Smooth muscle cell of the brain vasculature (primary cell): ENCODE measurements around the gene ROBO1.
"Not testable (repeated sequence)": the region's sequence is repeated elsewhere in the genome, so short reads cannot be mapped to it uniquely, and the experiment has no call there.

ENCODE experiments used
- DNase-seq: peaks from one replicate; pipeline ENCODE4 v3.0.0-alpha.2; 2012; ENCODE audit warnings: low read depth, low spot score

The ROBO1 gene

DNA sequence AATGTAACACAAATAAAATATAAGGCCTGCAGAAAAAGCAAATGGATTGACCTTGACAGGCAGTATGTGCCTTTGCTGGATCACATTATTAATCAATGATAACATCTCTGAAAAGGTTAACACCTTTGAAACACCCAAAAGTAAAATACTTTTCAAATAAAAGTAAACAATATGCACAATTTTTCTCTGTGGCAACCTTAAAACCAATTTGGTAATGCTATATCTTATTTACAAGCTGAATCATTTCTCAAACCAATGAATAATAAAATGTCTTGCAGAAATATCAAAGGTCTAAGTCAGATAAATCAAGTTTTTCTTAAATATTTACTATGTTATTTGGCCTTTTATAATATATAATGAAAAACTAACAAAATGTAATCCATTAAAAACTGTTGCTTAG, 1018.7 kb downstream of the ROBO1 start:
- no peak for DNase-seq

DNA sequence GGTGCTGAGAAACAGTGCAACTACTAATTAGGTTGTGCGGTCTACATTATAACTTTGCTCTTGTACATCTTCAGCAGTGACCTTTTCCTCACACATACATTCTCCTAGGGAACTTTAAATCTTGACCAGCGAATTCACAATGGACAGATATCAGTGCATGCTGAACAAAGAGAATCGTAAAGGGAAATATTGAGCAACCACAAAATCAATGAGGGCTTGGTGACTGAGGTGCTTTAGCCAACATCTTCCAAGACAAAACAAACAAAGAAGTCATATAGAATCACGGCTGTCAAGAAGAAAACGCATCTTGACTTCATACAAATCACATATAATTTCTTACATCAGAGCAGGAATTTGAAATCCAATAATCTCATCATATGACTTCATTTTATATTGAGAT, 1022.0 kb downstream of the ROBO1 start:
- DNase-seq = no peak

DNA sequence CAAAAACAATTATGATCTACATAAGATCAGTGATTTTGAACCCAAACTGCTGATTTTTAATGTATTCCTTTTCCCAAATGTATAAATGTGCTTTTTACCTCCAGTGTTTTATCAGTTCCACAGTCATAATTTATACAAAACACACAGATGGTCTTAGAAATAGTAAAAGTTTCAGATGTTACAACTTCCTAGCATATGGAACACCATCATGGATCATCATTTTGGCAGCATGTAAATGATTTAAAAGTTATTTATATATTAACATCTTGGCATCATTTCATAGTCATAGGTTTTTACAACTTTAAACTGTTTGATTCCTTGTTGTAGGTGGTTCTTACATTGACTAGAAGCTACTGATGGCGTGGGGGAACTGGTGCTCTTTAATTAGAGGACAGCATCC, 1025.3 kb downstream of the ROBO1 start:
- no peak for DNase-seq

DNA sequence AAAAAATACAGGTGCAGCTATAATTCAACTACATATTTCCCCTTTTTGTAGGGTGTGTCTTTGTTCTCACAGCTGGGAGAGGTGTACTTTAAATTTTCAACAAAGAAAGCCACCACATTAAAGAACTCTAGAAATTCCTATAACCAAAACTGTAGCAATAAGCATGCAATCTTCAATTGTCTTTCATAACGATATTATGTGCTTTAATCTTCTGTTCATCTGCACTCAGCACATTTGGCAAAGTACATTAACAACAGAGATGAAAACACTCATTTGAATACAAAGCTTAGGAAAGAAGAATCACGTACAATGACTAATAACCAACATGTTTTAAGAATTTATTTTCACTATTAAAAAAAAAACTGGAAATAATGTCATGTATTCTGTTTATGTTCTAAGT, 1025.8 kb downstream of the ROBO1 start:
- no peak for DNase-seq

DNA sequence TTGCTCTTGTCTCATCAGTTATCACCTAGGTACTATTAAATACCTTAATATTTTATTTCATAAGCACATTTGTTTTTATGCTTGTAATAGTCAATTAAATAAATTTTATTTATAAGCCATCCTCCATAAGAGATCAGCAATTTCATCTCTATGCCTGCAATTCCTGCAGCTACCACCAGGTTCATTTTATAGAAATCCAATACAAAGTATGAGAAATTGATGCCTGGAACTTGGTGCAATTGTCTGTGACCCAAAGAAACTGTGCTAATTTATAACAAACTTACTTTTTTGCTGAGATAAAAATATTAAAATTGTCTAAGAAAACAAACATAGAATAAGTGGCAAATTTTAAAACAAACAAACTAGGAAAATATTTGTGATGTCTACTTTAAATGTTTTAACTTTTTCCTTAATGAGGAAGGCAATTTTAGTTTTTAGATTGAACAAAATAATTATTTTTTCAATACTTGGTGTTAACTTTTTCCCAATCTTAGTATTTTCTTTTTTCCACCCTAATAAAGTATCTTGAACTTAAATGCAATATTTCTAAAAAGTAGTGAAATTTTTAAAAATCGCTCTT, 1026.6 kb downstream of the ROBO1 start:
- DNase-seq = no peak

DNA sequence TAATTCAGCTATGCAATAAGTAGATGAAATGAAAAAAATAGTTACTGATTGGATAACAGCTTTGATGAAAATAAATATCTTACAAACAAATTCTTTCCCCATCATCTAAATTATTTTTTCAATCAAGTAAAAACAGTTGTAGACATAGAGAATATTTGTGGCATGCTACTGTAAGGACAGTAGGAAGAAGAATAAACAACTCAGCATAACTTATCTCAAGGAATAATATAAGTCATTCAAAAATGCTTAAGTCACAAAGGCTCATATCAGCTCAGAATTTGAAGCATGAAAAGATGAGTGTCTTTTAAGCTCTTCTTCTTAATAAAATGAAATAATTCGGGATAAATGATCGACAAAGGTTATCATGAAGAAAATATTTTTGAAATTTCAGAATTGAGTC, 1029.0 kb downstream of the ROBO1 start:
- DNase-seq = no peak

DNA sequence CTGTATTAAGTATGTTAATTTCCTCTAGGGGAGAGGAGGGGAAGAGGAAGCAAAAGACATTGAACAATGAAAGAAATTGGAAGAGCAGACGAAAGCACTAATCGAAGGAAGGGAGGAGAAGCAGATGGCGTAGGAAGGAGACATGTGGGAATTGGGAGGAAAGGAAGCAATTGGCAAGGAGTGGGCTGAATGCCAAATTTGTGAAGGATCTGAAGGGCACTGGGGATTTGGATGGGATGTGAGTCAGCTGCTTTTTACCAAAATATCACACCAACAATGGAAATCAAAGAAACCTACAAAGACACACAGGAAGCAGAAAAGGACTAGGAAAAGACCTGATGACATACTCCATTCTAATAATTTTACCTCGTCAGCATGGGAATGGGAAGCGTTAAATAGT, 1029.8 kb downstream of the ROBO1 start:
- peak; percentile 20 for DNase-seq

DNA sequence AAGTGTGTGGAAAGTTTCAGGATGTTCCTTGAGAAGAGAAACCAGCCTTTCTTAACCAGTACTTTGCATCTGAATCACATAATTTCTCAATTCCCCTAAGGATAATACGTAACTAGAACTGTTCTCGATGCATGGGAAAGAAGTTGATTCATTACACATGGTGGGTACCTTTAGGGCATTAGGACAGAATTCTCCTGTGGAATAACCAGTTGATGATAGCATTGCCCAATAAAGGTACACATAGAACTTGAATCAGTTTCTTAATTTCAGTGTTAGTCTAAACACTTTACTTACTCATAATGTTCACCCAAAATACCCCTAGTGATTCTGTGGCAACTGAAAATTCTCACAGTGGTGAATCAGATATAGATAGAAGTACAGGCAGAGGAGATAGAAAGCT, 1030.9 kb downstream of the ROBO1 start:
- DNase-seq = no peak

DNA sequence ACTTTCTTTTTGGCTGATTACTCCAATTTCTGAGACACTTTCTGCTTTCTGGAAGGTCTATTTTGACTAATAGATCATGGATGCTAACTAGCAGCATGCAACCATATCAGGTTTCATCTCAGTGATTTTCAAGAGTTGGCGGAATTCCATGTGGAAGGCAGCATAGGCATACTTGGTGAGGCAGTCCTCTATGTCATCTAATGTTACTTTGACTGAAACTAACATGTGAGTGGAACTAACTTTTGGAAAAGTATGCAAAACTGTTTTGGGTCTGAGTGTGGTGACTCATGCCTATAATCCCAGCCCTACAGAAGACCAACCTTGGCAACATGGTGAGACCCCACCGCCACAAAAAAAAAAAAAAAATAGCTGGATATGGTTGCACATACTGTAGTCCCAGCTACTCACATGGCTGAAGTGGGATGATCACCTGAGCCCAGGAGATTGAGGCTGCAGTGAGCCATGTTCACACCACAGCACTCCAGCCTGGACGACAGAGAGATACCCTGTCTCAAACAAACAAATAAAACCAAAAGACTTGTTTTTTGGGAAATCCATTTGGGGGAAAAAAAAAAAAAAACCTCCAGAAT, 1033.7 kb downstream of the ROBO1 start:
- peak; percentile 74 for DNase-seq

DNA sequence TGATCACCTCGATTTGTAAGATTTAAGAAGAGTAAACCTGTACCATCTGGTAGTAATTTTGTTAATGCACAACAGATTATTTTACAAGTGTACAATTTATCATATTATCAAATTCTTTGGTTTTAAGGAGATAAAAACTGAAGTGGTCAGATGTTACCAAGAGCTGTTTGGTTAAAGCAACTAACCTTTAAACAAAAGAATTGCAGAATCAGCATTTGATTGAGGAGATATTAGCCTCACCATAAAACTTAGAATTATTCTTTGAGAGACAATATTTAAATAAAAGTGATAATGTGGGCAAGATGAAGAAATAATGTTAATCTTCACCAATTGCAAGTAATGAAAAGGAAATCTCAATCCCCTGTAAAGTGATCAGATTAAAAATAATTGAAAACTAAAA, 1034.9 kb downstream of the ROBO1 start:
- DNase-seq = no peak

DNA sequence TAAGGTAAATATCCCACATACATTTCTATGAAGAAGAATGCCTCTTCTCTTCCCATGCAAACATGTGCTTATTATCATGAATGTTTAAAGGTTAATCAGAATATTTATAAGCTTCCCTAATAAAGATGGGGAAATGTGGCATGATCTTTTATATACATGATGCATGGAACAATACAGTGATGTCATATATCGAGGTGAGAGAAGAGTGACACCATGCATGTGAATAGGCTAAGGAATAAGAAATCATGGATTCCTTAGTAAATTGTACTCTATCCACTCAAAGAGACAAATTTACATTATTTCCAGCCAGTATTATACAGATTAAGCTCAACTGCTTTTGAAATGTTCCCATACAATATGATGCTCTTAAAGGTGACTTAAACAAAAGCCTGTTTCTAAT, 1035.3 kb downstream of the ROBO1 start:
- no peak for DNase-seq

DNA sequence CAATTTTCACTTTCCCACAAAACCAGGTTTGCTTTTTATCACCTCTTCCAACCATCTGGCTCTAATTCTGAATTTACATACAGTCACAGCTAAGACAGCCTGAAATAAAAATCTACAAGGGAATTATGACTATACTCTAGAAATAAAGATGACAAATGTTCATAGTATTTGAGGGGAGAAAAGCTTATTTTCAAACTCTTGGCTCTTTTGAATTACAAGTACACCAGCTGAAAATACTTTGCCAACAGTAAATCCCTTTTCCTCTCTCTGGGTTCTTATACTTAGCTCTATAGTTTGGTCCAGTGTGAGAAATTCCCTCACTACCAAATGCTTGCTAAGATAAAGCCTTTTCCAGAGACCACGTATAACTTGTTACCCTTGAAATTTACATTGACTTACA, 1037.9 kb downstream of the ROBO1 start:
- no peak for DNase-seq

DNA sequence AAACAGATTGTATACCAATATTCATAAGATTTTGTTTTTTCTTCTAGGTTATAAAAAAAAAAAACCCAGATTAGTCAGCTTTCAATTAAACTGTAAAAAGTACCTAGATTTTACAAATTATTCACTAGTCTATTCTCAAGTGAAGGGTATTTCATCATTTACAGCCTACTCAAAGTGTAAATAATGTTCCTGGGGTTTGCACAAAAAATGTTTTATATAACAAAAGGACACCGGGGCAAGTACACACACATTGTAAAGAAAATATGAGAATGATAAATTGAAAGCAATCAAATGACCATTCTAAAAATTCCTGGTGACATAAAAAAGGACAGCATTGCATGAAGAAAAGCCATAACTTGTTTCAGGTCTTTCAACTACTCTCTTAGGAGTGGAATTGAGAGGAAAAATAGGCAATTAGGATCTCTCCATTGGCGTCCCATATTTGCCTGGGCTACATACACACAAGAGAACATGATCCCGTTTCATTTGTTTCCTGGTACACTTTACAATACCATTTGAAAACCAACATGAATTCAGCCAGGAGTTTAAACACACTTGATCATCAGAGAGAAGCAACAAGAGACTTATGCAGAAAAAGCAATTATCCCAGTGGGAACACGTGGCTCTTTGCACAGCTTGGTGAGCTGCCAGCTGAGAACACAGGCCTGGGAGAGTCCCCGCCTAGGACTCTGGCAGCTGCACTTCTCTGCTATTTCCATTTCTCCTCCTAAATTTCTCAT, 1039.2 kb downstream of the ROBO1 start:
- DNase-seq = peak; percentile 62

DNA sequence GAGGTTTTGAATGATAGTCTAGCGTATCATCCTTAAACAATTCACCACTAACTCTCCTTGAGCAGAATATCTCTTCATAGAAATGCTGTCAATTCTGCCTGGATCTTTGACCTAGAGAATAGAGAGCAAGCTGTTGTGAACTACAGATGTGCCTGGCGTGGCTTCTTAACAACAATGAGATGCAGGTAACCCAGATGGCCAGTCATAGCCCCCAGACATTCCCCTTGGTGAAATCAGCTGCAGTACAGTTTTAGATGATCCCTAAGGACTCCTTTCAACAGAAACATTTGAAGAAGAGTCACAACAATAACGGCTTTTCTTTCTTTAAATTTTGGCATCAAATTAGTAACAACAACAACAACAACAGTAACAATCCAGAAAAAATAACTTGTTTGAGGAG, 1041.3 kb downstream of the ROBO1 start:
- no peak for DNase-seq

DNA sequence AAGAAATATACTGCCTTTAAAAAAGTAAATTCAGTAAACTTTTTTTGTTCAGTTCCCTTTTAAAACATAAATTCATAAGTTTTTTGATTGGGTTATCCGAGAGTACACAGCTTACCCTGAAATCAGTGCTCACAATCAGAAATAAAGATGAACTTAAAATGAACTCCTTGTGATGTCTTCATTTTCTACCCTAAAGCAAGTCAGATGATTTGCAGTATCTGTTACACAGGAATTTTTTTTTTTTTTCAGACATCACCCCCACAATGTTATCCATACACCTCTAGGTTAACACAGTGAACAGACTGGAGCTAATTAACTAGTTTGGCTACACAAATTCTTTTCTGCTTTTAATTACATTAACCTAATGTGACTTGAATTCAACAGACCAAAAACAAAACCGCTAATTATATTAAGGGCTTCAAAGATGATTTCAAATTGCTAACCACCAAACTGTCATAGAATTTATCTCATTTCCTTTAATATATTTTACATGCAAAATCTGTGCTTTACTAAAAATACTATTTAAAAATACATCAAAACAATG, 1042.0 kb downstream of the ROBO1 start:
- no peak for DNase-seq

DNA sequence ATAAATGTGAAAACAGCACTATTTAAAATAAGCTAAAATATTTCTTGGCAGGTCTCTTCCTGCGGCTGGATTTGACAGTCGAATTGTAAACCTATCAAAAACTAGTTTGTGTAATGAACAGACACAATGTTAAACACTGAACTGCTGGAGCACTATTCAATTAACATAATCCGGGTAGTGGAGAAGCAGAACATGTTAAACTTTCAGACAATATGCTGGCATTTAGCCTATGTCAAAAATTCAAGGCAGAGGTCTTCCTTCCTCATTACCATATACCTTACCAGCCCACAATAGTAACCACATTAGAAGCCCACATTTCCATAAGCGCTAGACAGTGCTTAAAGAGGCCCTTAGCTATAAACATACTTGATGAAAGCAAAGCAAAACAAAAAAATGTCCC, 1042.9 kb downstream of the ROBO1 start:
- no peak for DNase-seq

DNA sequence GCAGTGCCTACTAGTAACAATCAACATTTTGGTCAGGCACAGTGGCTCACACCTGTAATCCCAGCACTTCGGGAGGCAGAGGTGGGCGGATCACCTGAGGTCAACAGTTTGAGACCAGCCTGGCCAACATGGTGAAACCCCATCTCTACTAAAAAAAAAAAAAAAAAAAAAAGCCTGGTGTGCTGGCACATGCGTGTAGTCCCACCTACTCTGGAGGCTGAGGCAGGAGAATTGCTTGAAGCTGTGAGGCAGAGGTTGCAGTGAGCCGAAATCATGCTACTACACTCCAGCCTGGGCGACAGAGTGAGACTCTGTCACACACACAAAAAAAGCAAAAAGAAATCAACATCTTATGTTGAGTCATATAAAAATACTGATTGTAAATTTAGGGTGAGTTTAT, 1043.4 kb downstream of the ROBO1 start:
- DNase-seq = not testable (repeated sequence)

DNA sequence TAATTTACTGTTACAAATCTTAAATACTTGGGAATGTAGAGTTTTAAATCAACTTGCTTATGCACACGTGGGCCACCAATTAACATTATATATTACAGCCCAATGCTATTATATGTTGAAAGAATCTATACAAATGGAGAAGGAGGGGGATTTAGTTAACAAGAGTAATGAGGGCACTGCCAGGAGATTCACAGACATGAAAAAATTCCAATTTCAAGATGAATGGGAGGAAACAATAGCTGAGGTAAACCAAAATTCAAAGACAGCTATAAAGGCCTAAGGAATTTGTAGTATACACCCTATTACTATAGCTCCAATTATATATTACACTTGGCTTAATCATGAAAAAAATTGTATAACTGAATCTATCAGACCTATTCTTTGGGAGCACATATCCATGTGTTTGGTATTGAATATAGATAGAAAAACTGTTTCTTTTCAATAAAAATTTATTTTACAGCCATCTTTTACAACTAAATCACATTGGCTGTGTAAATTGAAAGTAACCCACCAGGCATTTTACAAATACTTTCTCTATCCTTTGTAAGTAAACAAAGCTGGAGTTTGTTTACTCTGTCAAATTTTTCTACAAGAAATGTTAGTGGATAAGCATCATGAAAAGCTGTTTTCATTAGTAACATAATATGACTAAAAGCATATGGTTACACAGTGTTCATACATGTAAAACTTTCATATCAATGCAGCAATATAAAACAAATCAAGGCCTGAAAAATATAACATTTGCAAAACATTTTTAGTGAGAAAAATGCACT, 1045.8 kb downstream of the ROBO1 start:
- no peak for DNase-seq

DNA sequence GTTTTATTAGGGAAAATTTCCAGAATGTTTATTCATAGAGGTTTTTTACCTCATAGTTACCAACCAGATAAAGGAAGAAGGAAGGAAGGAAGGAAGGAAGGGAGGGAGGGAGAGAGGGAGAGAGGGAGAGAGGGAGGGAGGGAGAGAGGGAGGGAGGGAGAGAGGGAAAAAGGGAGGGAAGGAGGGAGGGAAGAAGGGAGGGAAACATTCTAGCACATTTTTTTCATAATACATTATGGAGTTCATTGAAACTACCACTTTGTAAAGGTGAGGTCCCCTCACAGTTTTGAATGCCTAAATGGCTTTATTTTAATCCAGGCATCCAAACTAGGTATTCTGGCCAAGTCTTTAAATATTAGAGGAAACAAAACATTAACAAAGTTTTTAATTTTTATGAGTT, 1049.1 kb downstream of the ROBO1 start:
- DNase-seq = no peak

DNA sequence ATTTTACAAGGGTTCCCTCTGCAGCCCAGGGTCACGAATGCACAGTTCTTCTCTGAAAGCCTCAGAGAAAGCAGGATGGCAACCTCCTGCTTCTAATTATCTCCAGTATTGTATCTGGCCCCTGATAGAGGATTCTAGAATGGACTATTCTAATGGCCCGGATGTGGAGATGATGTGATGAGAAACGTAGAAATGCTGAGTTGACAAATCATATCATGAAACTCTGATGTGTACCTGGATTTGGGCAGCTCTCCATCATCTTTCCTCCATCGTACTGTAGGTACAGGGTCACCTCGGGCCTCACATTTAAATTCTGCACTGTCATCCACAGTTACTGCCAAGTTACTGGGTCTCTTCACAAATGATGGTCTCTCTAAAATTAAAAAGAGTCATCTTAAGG, 1050.8 kb downstream of the ROBO1 start:
- no peak for DNase-seq

DNA sequence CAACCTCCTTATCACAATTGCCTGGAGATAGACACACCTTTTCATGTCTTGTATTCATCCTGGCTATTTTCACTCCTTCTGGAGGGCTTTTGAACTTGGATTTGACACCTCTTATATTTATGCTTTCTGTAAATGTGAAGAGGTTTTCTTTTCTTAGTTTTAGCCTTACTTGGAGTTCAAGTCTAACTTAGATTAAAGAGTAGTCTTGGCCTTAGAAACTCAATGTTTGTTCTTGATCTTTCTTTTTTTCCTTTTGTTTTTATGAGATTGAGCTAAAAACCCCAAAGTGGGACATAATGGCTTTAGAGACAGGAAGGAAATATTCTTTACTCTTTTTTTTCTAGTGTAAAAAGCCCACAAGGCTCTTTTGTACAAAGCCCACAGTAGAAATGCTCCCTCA, 1054.9 kb downstream of the ROBO1 start:
- DNase-seq = no peak

DNA sequence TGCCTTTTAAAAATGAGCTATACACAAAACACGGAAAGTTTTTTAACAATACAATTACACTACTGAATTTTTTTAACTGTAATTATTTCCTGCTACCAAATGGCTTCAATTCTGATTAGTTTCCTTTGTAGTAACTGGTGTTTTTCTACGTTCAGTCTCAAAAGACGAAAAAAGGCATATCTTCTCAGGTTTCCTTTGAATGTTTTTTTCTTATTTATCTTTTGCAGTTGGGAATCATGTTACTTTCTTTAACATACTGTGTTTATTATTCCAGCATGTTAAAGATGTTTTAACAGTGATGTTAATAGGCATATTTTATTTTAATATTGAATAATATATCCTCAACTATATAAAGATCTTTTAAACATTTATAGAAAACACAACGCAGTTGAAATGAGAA, 1055.5 kb downstream of the ROBO1 start:
- no peak for DNase-seq
